T-helper 17 cell (primary cell): ENCODE measurements around the gene RIT1. TPM values are rescaled to one million over a fixed set of nuclear protein-coding genes. Genes with fewer than 3 reads are reported as not detected.

Experiments used
- ATAC-seq: fragments of 150-1000 bp; cut with Tn5 transposase; 2 replicates; pipeline ENCODE4 v1.10.0; 2021; ENCODE audit warnings: mild to moderate bottlenecking, moderate library complexity
- DNase-seq, 3 donors: peaks; one replicate each; pipeline versions ENCODE4 v3.0.0 to v3.0.0-alpha.2; 2020 to 2021
- H3K9me3 ChIP-seq: one replicate; pipeline ENCODE4 v1.7.0; 2013; ENCODE audit warnings: low read length, mild to moderate bottlenecking; ENCODE audit not compliant: control insufficient read depth, poor library complexity, severe bottlenecking
- H3K27ac Mint-ChIP-seq: one replicate; pipeline ENCODE4 v1.8.0; 2022; ENCODE audit warnings: mild to moderate bottlenecking, moderate library complexity, mixed read lengths
- H3K27me3 Mint-ChIP-seq: one replicate; pipeline ENCODE4 v1.8.0; 2022; ENCODE audit warnings: mixed read lengths
- H3K36me3 Mint-ChIP-seq: one replicate; pipeline ENCODE4 v1.8.0; 2022; ENCODE audit warnings: low read depth, mixed read lengths
- H3K4me1 Mint-ChIP-seq: one replicate; pipeline ENCODE4 v1.8.0; 2022; ENCODE audit warnings: mild to moderate bottlenecking, mixed read lengths
- H3K4me3 Mint-ChIP-seq: one replicate; pipeline ENCODE4 v1.8.0; 2022; ENCODE audit warnings: mild to moderate bottlenecking, moderate library complexity, mixed read lengths
- total RNA-seq, 4 donors: library from RNA in 2 of 4; stranded (reverse) in 2 of 4; gene quantifications; one replicate each; pipeline ENCODE4 v1.2.3 and lab custom pipeline; 2022 to 2026

RIT1 gene, protein sequence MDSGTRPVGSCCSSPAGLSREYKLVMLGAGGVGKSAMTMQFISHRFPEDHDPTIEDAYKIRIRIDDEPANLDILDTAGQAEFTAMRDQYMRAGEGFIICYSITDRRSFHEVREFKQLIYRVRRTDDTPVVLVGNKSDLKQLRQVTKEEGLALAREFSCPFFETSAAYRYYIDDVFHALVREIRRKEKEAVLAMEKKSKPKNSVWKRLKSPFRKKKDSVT
- 10 to 100 TPM; 47.8 to 64.6 TPM for total RNA-seq
- total RNA-seq (lab: John Stamatoyannopoulos, UW): 54.9 to 84.3 reads per million in 2 donors

GRCh38 chr1:155911156-155912055 lies at the start of gene RIT1:
TSS of gene RIT1 (minus strand) at chr1:155911349. CDS start at chr1:155910761, 588 bp downstream.
- peaks cover 20% of the 10 kb centered on the region for H3K4me1 Mint-ChIP-seq
- peak within 1 kb of the TSS; percentile 99 for H3K4me3 Mint-ChIP-seq
- no peaks in the 10 kb centered on the region for H3K9me3 ChIP-seq
- H3K36me3 Mint-ChIP-seq: peaks cover 4% of the 10 kb centered on the region
- DNase-seq (peak; percentile 70 to 85 (median 84)), ATAC-seq (peak; percentile 98)
- H3K27me3 Mint-ChIP-seq: no peaks in the 10 kb centered on the region
- H3K27ac Mint-ChIP-seq: peak within 1 kb of the TSS; percentile 95

GRCh38 chr1:155960081-155960745 lies 49.1 kb upstream of the RIT1 start:
- DNase-seq (no peak), ATAC-seq (no peak)
- H3K9me3 ChIP-seq: no peaks in the 10 kb centered on the region
- H3K27ac Mint-ChIP-seq: peak overlapping the region; percentile 75
- H3K36me3 Mint-ChIP-seq: peaks cover 2% of the 10 kb centered on the region
- no peak overlapping the region for H3K4me3 Mint-ChIP-seq
- no peaks in the 10 kb centered on the region for H3K27me3 Mint-ChIP-seq
- H3K4me1 Mint-ChIP-seq: peaks cover 6% of the 10 kb centered on the region

GRCh38 chr1:155957411-155957915 lies 46.3 kb upstream of the RIT1 start:
- no peaks in the 10 kb centered on the region for H3K27me3 Mint-ChIP-seq
- peaks cover 2% of the 10 kb centered on the region for H3K36me3 Mint-ChIP-seq
- no peak overlapping the region for H3K4me3 Mint-ChIP-seq
- peak overlapping the region; percentile 63 for H3K27ac Mint-ChIP-seq
- ATAC-seq (no peak), DNase-seq (no peak)
- H3K4me1 Mint-ChIP-seq: peaks cover 3% of the 10 kb centered on the region
- no peaks in the 10 kb centered on the region for H3K9me3 ChIP-seq

DNA sequence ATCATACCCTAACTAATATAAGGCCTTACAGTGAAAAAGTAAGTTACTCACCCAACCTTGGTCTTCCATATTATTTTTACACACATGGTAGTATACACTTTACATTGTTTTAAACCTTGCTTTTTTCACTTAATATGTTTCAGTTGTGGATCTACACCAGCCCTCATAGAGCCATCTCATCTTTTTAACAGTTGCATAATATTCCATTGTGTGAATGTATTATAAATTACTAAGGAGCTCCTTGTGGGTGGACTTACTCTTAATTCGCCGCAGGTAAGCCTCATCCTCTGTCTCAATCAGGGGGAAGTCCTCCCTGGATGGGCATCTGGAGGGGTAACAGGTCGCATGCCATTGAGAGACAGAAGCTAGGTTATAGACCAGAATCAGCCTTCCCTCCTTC lies 43.5 kb upstream of the RIT1 start:
- no peak for ATAC-seq
- Mint-ChIP-seq H3K36me3 (no peaks in the 10 kb centered on the region), H3K4me1 (peaks cover 7% of the 10 kb centered on the region), H3K4me3 (no peak overlapping the region), H3K27me3 (no peaks in the 10 kb centered on the region), H3K27ac (no peak overlapping the region)
- no peaks in the 10 kb centered on the region for H3K9me3 ChIP-seq
- no peak for DNase-seq

- no peaks in the 10 kb centered on the region for H3K9me3 ChIP-seq
- Mint-ChIP-seq H3K27ac (no peak overlapping the region), H3K4me1 (peaks cover 9% of the 10 kb centered on the region), H3K36me3 (no peaks in the 10 kb centered on the region), H3K4me3 (no peak overlapping the region), H3K27me3 (no peaks in the 10 kb centered on the region)
- no peak for ATAC-seq
- no peak for DNase-seq
These were observed 41.3 kb upstream of the RIT1 start for GRCh38 chr1:155952505-155952890.

DNA sequence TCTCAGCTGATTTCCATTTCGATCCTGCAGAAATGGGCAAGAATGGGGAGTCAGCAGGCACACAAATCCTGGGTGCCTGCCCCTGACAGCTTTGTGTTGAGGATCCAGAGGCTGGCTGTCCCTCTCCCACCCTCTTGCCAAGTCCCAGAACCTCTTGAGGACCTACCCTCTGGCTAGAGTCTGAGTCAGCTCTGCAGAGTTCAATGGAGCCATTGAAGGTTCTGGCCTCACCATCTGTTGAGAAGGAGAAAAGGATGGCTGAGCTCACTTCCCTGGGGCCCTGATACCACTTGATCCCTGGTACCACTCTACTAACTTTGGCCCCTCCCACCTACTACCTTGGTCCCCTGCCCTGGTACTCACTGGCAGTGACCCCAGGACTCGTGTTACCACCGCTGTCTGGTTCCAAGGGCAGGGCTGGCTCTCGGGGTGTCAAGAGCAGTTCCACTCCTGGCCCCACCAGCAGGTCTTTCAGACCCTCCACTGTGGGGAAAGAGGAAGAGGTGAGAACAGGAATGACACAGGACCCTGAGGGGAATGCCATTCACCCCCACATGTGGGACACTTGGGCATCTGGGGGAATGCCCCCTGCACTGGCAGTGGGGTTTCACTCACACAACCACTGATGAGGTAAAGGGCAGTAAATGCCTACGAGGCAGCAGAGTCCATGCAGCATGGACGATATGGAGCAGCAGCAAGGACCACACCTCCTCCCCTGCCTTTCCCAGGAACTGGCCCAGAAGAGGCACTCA lies 40.8 kb upstream of the RIT1 start:
- ATAC-seq (no peak), DNase-seq (no peak)
- Mint-ChIP-seq H3K27ac (no peak overlapping the region), H3K4me1 (peaks cover 9% of the 10 kb centered on the region), H3K36me3 (no peaks in the 10 kb centered on the region), H3K4me3 (no peak overlapping the region), H3K27me3 (no peaks in the 10 kb centered on the region)
- no peaks in the 10 kb centered on the region for H3K9me3 ChIP-seq

- H3K36me3 Mint-ChIP-seq: no peaks in the 10 kb centered on the region
- H3K27me3 Mint-ChIP-seq: no peaks in the 10 kb centered on the region
- no peak overlapping the region for H3K27ac Mint-ChIP-seq
- DNase-seq (no peak), ATAC-seq (no peak)
- peaks cover 18% of the 10 kb centered on the region for H3K4me1 Mint-ChIP-seq
- no peak overlapping the region for H3K4me3 Mint-ChIP-seq
- no peaks in the 10 kb centered on the region for H3K9me3 ChIP-seq
These were observed 39.7 kb upstream of the RIT1 start for GRCh38 chr1:155950829-155951228.

DNA sequence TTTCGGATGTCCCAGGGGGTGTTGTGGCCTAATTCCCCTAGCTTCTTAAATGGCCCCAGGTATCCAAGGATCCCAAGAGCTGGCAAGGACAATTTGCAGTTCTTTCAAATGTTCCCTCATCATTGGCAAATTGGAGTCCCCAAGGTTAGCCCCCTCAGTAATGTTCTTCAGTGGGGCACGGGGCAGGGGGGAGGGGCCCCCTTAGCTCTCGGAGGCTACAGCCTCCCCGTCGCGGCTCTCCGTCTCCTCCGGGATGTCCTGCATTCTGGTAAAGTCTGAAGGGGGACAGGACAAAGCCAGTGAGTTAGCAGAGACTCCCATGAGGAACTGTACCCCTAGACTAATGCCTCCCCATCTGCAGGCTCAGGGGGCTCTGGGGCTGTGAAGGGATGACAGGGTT lies 36.6 kb upstream of the RIT1 start:
- no peaks in the 10 kb centered on the region for H3K9me3 ChIP-seq
- Mint-ChIP-seq H3K4me1 (peaks cover 26% of the 10 kb centered on the region), H3K36me3 (no peaks in the 10 kb centered on the region), H3K4me3 (no peak overlapping the region), H3K27me3 (no peaks in the 10 kb centered on the region), H3K27ac (no peak overlapping the region)
- ATAC-seq (no peak), DNase-seq (no peak)

DNA sequence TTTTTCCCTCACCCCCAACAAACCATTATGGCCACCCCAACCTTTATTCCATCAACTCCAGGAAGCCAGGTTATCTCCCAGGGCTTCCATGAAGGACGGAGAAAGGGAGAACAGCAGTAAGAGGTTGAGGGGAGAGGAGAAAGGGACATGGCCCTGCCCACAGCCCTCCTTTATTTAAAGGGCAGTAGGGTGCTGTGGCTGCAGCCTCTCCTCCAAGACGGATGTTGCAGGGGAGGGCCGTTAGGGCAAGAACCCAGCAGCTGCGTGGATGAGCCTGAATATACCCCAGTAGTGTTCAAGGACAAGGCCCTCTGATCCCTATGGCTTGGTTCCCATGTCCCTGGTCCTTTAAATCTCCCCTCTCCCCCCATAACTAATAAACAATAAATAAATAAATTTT lies 36.1 kb upstream of the RIT1 start:
- H3K27ac Mint-ChIP-seq: peak overlapping the region; percentile 95
- peak overlapping the region; percentile 59 for H3K4me3 Mint-ChIP-seq
- H3K27me3 Mint-ChIP-seq: no peaks in the 10 kb centered on the region
- ATAC-seq (no peak), DNase-seq (no peak)
- peaks cover 28% of the 10 kb centered on the region for H3K4me1 Mint-ChIP-seq
- H3K36me3 Mint-ChIP-seq: no peaks in the 10 kb centered on the region
- H3K9me3 ChIP-seq: no peaks in the 10 kb centered on the region

GRCh38 chr1:155946633-155947219 lies 35.6 kb upstream of the RIT1 start:
- DNase-seq (no peak), ATAC-seq (peak; percentile 21)
- Mint-ChIP-seq H3K4me3 (peak overlapping the region; percentile 86), H3K4me1 (peaks cover 33% of the 10 kb centered on the region), H3K27ac (peak overlapping the region; percentile 95), H3K27me3 (no peaks in the 10 kb centered on the region), H3K36me3 (no peaks in the 10 kb centered on the region)
- no peaks in the 10 kb centered on the region for H3K9me3 ChIP-seq

DNA sequence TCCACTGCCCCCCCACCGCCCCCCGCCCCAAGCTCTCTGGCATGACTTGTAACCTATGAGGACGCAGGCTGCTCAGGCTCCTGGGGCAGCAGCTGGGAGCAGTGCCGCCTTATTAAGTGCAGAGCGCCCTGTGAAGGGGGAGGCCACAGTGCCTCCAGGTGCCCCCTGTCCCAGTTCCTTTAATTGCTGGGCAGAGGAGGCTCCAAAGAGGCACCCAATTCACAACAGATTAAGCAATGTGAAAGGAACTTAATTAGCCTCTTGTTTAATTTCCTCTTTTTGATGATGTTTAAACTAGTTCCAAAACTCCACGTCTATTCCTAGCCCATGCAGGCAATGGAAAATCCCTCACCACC lies 33.3 kb upstream of the RIT1 start:
- H3K27me3 Mint-ChIP-seq: no peaks in the 10 kb centered on the region
- H3K4me3 Mint-ChIP-seq: no peak overlapping the region
- peaks cover 47% of the 10 kb centered on the region for H3K4me1 Mint-ChIP-seq

DNA sequence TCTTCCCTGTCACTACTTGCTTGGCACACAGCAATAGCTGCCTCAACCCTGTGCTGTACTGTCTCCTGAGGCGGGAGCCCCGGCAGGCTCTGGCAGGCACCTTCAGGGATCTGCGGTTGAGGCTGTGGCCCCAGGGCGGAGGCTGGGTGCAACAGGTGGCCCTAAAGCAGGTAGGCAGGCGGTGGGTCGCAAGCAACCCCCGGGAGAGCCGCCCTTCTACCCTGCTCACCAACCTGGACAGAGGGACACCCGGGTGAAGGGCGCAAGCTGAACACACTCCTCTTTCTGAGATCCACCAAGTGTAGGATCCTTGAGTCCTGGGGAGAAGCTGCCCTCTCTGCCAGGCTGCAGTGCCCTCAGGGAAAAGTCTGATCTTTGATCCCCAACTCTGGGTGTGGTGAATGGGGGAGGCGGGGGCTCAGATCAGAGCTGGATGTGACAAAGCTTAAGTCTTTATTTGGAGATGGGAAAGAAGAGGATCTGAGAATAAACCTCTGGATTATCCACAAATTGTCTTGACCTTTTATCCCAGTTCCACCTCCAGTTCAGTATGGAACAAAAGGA lies 31.5 kb upstream of the RIT1 start:
- peaks cover 48% of the 10 kb centered on the region for H3K4me1 Mint-ChIP-seq
- ATAC-seq (no peak), DNase-seq (no peak)
- H3K27ac Mint-ChIP-seq: peak overlapping the region; percentile 34
- no peaks in the 10 kb centered on the region for H3K36me3 Mint-ChIP-seq
- H3K4me3 Mint-ChIP-seq: no peak overlapping the region
- no peaks in the 10 kb centered on the region for H3K9me3 ChIP-seq
- no peaks in the 10 kb centered on the region for H3K27me3 Mint-ChIP-seq

More for the DNA sequence above, 33.3 kb upstream of the RIT1 start:
- Mint-ChIP-seq H3K36me3 (no peaks in the 10 kb centered on the region), H3K27ac (peak overlapping the region; percentile 95)
- ATAC-seq: no peak
- no peak for DNase-seq
- H3K9me3 ChIP-seq: no peaks in the 10 kb centered on the region
